ENCODE measurements around the gene MCUR1.
"Not testable (repeated sequence)": the region's sequence is repeated elsewhere in the genome, so short reads cannot be mapped to it uniquely, and the experiment has no call there.

MCUR1 gene

DNA sequence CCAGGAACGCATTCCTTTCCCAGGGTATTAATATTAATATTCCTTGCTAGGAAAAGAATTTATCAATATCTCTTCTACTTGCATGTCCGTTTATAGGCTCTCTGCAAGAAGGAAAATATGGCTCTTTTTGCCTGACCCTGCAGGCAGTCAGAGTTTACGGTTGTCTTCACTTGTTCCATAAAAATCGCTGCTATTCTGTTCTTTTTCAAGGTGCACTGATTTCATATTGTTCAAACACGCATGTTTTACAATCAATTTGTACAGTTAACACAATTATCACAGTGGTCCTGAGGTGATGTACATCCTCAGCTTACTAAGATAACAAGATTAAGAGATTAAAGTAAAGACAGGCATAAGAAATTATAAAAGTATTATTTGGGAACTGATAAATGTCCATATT lies 15.1 kb upstream of the MCUR1 start:
- in situ Hi-C loops (cut with MboI; ENCODE audit: low sequenced_read_pairs) = not testable (repeated sequence)

DNA sequence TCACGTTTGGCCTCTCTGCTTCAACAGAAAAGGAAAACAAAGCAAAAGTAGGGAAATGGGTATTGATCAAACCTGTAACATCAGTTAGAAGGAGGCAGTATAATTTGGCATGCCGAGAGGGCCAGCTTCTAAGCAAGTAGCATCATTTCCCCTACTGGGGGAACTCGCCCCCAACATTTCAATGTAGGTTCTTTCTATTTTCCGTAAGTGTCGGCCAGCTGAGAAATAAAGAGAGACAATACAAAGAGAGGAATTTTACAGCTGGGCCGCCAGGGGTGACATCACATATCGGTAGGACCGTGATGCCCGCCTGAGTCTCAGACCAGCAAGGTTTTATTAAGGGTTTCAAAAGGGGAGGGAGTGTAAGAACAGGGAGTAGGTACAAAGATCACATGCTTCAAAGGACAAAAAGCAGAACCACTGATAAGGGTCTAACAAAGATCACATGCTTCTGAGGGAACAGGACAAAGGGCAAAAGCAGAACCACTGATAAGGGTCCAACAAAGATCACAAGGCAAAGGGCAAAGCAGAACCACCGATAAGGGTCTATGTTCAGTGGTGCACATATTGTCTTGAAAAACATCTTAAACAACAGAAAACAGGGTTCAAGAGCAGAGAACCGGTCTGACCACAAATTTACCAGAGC lies 14.4 kb upstream of the MCUR1 start:
- in situ Hi-C loops (cut with MboI; ENCODE audit: low sequenced_read_pairs) = not testable (repeated sequence)

DNA sequence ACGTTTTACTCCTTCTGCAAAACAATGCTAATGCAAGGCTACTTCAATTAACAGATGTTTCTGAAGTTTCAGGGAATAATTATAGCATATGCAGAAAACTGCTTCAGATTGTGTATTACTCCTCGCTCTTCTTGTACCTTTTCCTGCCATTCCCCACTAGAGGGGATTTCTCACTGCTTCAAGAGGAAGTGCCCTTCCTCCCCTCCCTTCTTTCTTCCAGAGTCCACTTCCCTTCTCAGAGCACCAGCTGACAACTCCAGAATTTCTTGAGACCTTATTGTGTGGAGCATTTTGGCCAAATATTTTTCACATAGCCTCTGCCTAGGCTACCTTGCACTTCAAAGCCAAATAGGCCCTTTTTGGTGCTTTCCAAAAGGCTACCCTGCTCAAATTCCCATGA lies 12.7 kb upstream of the MCUR1 start:
- in situ Hi-C loops (cut with MboI; ENCODE audit: low sequenced_read_pairs) = no loop called here

DNA sequence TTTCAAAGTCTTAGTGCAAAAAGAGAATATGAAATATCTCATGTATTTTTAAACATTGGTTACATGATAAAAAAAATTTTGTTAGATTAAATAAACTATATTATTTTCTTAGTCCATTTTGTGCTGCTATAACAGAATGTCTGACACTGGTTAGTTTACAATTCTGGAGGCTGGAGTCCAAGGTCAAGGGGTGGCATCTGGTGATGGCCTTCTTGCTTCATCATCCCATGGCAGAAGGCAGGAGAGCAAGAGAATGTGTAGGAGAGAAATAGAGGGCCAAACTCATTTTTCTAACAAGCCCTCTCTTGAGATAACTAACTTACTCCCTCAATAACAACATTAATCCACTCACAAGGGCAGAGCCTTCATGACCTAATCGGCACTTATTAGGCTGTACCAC lies 11.5 kb upstream of the MCUR1 start:
- in situ Hi-C loops (cut with MboI; ENCODE audit: low sequenced_read_pairs) = no loop called here

DNA sequence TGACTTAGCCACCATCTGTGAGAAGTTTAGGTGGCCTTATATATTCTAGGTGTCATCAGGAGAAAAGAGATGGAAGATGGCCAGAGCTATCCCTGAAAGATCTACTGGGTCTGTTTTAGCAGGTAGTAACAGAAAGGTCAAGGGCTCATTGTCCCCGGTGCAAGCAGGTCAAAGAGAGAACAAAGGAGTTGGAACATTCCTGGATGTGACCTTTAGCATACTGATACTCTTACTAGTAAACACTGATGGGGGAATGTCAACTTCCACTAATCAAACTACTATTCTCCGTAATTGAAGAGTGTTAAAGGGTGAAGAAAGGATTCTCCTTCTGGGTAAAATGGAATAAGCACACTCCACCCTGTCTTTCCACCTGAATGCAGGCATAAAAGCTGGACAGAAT lies 4.0 kb upstream of the MCUR1 start:
- in situ Hi-C loops (cut with MboI; ENCODE audit: low sequenced_read_pairs) = no loop called here

DNA sequence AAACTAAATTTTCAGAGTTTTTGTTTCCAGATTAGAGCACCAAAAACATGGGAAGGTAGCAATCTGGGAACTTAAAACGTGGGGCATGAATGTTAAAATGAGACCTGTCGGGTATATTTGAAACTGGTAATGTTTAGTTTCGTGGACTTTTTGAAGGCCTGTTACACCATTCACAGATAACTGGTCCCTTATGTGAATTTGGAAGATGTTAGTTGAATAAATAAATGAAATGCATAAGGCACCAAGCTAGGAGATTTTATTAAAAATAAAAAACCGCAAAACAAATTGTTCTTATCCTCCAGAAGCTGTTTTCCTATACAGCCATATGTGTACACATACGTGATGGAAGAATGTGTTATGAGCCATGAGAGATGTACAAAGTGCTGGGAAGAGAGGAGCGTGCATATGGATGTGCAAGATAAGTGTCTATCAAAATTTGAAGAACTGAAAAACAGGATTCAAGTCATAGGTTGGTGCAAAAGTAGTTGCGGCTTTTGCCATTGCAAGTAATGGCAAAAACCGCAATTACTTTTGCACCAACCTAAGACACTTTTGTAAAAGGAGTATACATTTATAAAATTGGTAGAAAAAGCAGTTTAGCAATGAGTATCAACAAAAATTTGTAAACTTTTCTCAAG lies 700 bp upstream of the MCUR1 start:
- in situ Hi-C loops (cut with MboI; ENCODE audit: low sequenced_read_pairs) = no loop called here

DNA sequence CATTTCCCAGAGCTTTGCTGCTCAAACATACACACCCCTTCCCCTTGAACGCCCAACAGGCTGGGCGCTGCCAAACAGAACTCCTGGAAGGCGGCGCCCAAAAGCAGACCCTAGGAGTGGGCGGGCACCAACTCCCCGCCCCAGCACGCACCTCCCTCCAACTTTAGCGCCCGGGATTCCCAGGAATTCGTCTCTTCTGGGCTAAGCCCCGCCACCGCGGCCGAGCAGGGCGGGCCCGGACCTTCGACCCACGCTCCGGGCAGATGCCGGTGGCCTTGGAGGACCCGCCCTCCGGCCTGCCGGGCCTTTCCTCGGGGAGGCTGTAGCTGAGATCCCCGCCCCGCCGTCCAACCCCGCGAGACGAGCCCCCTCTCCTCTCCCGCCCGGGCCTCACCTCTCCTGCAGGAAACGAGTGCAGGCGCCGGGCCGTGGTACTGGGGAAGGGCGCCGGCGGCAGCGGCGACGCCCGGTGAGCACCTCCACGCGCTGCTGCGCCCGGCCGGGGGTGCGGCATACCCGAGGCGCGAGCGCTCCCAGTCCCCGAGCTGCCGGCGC lies 659 bp downstream of the MCUR1 start:
- in situ Hi-C loops (cut with MboI; ENCODE audit: low sequenced_read_pairs) = no loop called here

DNA sequence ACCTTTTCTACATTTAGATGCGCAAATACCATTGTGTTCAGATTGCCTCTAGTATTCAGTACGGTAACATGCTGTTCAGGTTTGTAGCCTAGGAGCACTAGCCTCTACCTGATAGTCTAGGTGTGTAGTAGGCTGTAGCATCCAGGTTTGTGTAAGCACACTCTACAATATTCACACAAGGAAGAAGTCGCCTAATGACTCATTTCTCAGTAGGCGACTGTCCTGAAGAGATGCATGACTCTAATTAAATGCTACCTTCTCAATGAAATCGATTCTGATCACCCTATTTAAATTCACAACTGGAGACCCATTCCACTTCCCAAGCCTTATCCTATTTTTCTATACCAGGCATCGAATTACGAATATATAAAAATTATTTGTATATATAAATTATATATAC lies 1.3 kb downstream of the MCUR1 start:
- in situ Hi-C loops (cut with MboI; ENCODE audit: low sequenced_read_pairs) = no loop called here

DNA sequence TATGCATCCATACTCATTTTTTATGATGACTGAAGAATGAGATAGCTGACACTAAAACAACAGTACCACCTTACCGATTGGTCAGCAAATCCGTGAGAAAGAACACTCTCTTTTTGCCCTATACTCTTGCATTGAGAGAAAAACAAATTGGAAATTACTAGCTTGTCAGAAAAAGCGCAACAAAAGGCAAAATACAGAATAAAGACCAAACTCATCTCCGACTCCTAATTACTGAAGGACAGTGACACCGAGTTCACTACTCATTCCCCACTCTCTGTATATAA lies 2.1 kb downstream of the MCUR1 start:
- in situ Hi-C loops (cut with MboI; ENCODE audit: low sequenced_read_pairs) = no loop called here

DNA sequence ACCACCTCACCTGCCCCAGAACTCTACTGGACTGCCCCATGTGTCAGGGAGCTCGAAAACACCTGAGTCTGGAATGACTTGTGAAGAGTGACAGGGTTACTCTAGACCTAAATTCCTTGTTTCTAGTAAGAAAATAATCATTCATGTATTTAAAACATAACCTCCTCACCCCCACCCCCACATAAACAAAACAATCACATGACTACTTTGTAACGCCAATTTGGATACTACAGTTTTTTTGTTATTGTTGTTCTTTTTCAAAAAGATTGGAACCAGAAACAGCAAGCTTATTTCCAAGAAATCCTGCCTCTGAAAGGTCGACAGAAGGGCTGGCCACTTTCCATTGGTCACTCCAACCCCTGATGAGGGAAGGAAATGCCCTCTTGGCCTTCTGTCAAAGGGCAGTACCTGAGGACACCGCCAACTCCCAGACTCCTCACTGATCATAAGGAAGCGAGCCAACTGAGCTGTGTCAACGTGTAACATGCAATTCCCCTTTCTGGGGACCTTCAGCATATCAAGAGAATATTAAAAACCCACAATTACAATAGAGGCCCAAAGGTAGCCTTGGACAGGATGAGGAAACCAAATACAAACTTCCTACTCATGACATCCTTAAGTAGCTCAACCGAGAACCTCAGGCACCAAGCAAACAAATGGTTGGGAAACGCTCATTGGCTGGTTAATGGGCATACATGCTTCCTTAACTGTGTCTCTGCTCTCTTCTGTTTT lies 2.6 kb downstream of the MCUR1 start:
- in situ Hi-C loops (cut with MboI; ENCODE audit: low sequenced_read_pairs) = no loop called here

DNA sequence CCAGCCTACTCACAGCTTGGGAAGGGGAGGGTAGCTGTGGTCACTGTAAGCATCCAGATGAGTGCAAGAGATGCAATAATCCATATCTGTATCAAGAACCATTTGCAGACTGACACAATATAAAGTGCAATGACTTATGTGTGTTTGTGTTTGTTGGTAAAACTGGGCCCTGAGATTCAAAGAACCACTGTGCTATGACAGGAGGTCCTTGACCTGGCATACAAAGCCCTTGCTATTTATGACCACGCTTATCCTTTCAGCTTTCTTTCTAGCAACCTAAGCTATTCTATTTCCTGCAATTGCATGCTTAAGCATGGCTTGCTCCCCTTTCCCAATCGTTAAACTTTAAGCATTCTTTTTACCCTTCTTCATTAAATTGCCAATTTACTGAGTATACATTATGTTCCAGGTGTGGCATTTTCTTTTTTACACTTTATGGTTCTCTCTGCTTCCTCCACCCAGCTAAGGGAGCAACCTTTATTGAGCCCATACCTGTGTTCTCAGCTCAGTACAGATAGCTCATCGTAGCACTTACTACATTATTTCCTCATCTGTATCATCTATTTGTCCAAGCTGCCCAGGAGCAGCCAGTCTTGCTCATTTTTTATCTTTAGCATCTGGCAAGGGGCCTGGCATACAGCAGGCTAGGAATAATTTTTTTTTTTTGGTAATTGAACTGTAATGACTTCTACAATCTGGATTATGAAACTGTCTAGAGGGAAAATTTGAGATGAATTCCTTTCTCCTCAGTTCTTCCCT lies 3.5 kb downstream of the MCUR1 start:
- in situ Hi-C loops (cut with MboI; ENCODE audit: low sequenced_read_pairs) = no loop called here

DNA sequence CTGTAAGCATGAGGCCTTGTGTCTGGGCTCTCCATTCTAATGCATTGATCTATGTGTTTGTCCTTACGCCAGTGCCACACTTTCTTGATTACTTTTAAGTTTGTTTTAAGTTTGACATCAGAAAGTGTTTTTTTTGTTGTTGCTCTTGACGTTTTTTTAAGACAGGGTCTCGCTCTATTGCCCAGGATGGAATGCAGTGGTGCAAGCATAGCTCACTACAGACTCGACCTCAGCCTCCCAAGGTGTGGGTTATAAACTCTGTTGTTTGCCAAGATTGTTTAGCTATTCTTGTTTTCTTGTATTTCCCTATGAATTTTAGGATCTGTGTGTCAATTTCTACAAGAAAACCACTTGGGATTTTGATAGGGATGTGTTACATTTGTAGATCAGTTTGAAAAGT lies 5.6 kb downstream of the MCUR1 start:
- in situ Hi-C loops (cut with MboI; ENCODE audit: low sequenced_read_pairs) = no loop called here

DNA sequence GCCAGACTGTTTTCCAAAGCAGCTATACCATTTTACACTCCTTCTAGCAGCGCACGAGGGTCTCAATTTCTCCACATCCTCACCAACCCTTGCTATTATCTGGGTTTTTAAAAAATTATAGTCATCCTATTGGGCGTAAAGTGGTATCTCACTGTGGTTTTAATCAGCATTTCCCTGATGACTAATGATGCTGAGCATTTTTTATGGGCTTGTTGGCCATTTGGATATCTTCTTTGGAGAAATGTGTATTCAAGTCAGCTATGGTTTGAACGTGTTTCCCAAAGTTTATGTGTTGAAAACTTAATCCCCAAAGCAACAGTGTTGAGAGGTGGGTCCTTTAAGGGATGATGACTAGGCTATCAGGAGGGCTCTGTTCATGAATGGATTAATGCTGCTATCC lies 6.7 kb downstream of the MCUR1 start:
- in situ Hi-C loops (cut with MboI; ENCODE audit: low sequenced_read_pairs) = no loop called here

DNA sequence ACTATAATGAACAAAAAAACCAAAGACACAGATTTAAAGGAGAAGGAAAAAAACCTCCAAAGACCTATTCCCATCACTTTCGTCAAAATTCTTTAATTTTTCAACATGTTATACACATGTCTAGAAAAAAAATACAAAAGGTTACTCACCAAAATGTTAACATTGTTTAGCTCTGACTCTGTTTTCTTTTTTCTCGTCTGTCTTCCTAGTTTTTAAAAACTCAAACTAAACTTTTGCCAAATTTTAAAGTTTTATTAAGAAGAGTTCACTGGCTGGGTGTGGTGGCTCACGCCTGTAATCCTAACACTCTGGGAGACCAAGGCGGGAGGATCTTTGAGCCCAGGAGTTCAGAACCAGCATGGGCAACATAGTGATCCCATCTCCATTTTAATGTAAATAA lies 10.8 kb downstream of the MCUR1 start:
- in situ Hi-C loops (cut with MboI; ENCODE audit: low sequenced_read_pairs) = no loop called here

DNA sequence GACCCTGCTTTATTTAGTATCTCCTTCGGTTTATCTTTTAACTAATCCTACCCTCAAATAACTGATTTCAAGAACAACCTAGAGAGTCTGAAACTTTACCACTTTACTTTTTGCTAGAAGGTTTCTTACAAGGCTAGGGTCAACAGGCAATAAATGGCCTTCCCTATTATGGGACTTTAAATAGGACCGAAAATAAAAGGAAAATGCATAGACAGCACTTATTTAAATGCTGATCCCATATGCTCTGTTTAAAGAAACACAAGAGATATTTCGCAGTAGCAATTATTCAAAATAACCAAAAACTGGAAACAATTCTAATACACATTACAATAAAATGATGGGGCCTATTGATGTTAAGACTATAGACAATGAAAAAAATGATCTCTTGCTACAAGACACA lies 13.7 kb downstream of the MCUR1 start:
- in situ Hi-C loops (cut with MboI; ENCODE audit: low sequenced_read_pairs) = no loop called here

DNA sequence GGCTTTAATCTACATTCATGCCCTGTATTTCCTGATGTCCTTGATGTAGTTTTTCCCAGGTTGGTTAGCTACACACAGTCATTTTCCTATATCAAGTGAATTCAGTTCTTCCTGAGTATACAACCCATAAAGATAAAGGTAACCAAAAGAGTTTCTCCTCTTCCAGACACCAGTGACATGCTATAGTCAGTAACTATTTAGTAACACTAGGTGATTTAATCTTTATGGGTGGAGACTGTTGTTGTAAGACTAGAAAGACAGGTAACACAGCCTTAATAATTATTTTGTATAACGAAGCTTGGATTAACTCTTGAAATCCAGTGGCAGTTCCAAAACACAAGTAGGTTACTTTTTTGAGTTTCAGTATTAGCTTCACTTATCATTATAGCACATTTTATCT lies 17.6 kb downstream of the MCUR1 start:
- in situ Hi-C loops (cut with MboI; ENCODE audit: low sequenced_read_pairs) = no loop called here

DNA sequence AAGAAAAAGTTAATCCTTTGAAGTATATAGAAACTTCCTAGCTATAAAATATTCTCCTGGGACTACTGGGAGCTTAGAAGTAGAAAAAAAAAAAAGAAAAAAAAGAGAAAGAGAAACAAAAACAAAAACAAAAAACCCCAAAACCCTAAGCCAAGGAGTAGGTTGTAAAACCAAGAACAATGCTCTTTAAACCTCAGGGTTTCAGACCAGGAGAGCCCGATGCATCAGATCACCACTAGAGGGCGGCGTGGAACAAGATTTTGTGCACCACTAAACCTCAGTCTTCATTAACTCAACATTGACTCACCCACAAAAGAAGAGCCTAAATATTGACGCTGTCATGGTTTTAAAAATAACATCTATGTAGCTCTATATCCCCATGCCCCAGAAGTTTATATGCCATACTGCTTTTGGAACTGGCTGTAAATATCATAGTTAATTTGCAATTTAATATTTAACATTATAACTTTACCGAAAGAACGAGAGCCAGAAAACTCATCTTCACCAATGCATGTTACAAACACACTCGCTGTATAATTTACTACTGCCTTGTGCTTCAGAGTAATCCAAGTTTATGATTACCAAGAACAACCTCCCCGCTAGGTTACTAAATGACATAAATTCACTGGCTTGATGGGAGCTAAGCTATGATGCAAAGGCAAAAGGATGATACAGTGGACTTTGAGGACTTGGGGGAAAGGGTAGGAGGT lies 19.2 kb downstream of the MCUR1 start:
- in situ Hi-C loops (cut with MboI; ENCODE audit: low sequenced_read_pairs) = no loop called here

DNA sequence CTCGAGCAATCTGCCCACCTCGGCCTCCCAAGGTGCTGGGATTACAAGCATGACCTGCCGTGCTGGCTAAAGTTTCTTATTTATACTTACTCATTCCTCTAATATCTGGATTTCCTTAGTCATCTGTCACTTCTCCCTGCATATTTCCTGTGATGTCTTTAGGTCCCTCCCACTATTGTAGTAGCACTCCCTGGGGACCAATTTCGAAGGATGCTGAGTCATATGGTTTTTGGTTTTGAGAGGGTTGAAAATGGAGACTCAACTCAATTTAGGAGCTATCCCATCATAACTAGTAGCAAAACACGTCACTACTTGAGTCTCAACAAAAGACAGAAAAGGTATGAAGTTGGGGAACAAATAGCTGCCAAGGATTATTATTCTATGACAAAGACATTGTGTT lies 20.2 kb downstream of the MCUR1 start:
- in situ Hi-C loops (cut with MboI; ENCODE audit: low sequenced_read_pairs) = no loop called here

DNA sequence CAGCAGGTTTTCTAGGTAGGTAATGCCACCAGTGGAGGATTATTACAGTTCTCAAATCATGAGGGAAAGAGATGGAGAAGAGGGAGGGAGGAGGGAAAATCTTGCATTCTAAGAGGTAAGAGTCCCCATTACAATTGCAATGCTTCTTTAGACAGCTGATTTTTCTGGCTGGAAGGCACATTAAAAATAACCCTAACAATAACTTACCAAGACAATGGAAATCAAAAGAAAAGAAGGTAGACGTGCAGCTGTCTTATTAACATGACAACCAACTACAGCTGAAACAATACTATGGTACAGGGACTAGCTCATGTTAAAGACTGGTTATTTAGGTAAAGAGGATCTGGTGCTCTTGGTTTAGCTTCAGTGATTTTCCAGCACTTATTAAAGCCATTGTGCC lies 24.6 kb downstream of the MCUR1 start:
- in situ Hi-C loops (cut with MboI; ENCODE audit: low sequenced_read_pairs) = no loop called here

DNA sequence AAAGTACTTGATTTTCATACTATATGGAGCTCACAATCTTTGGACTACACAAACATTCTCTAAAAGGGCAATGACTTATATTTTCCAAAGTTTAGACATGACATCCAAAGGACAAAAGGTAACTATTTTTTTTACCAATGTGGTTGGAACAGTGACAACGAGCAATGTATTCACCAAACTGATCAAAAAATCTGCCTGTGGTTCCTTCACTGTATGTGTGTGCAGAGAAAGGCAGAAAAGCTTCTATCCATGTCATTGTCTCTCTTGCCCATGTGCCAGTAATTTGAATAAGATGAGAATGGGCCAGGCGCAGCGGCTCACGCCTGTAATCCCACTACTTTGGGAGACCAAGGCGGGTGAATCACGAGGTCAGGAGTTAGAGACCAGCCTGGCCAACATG lies 25.5 kb downstream of the MCUR1 start:
- in situ Hi-C loops (cut with MboI; ENCODE audit: low sequenced_read_pairs) = no loop called here

DNA sequence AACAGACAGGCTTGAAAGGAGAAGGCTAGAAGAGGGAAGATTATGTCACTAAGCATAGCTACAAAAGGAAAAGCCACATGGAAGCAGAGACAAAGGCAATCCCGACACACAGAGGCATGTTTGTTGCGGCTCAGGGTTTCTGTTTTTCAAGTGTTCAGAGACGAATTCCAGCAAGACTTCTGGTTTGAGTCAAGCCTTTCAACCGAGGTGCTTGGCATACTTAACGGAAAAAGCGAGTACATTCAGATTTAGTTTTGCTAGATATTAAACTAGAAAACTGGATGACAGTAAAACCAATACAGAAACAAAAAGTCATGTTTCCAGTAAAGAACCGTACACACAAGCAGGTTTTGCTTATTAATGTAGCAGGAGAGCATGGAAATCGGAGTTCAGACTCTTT lies 27.2 kb downstream of the MCUR1 start:
- in situ Hi-C loops (cut with MboI; ENCODE audit: low sequenced_read_pairs) = no loop called here
